GM12875 (cell line): ENCODE measurements around the gene OCSTAMP.

Experiments used
- H3K4me3 ChIP-seq: one replicate; pipeline ENCODE4 v1.5.1; 2011; ENCODE audit warnings: low read depth, low read length, control low read depth
- CTCF ChIP-seq: IDR thresholded peaks from 2 replicates; pipeline ENCODE4 v1.5.1; 2011; ENCODE audit warnings: low read depth, mild to moderate bottlenecking, control low read depth, inconsistent platforms, low read length, moderate library complexity, borderline replicate concordance; ENCODE audit not compliant: insufficient read depth

OCSTAMP gene

GRCh38 chr20:46559685-46560440 lies 9.4 kb upstream of the OCSTAMP start:
- no peak overlapping the region for H3K4me3 ChIP-seq
- TF ChIP-seq CTCF = no peak

DNA sequence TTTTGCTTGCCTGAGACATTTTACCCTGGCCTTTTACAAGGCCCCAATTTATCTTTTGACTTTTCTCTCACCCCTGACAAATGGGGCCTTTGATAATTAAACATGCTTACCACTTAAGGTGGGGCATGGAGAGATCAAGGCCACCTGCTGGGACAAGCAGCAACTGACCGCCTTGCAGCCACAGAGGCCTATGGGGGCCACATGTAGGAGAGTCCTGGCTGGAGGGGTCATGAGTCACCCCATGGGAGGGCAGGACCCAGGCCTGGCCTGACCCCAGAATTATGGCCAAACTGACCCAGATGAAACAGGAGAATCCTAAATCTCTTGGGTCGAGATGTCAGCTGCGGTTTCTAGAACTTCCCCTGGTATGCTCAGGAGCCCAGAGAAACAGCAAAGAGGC lies 8.5 kb upstream of the OCSTAMP start:
- TF ChIP-seq CTCF = no peak
- H3K4me3 ChIP-seq = no peak overlapping the region

GRCh38 chr20:46558511-46558959 lies 8.1 kb upstream of the OCSTAMP start:
- no peak for TF ChIP-seq CTCF
- no peak overlapping the region for H3K4me3 ChIP-seq

GRCh38 chr20:46557231-46557956 lies 6.9 kb upstream of the OCSTAMP start:
- TF ChIP-seq CTCF = no peak
- H3K4me3 ChIP-seq = no peak overlapping the region

- TF ChIP-seq CTCF = no peak
- H3K4me3 ChIP-seq = no peak overlapping the region
These were observed 5.0 kb upstream of the OCSTAMP start for GRCh38 chr20:46555370-46555956.

- TF ChIP-seq CTCF = no peak
- H3K4me3 ChIP-seq = no peak overlapping the region
These were observed 4.4 kb upstream of the OCSTAMP start for GRCh38 chr20:46554828-46555227.

DNA sequence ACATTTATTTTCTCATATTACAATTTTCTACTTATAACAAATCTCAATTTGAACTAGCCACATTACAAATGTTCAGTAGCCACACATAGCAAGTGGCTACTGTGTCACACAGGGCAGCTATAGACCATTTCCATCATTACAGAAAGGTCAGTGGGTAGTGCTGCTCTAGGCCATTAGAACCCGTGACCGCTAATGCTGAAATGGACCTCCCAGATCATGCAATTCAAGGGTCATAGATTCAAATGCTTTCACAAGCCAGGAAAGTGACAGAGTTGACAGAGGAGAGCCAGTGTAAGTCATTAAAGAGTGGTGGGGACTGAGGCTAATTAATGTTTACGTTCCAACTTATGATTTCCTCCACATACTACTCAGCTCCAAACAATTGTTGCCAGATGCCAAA lies 3.5 kb upstream of the OCSTAMP start:
- no peak overlapping the region for H3K4me3 ChIP-seq
- TF ChIP-seq CTCF = no peak
